Measurements from ENCODE around the gene BBX.
"Not testable (repeated sequence)": the region's sequence is repeated elsewhere in the genome, so short reads cannot be mapped to it uniquely, and the experiment has no call there.

BBX gene

DNA sequence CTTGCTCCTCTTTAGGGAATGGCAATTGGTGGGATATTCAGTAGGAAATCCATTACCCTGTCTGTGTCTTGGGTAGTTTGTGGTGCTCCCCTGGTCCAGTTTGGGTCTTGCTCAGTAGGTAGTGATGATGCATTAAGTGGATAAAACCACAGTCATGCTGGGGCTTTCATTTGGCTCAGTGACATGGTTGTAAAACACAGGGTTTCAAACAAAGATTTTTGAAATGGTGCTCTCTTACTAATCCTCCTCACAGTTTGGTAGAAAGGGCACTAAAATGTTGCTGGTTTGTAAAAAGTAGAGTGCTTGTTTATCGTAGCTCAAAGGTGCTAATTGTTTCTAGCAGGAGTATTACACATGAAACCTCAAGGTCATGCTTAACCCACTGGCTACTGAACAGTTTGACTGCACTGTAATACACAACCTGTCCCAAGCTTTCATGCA, 22.9 kb downstream of the BBX start:
- H3K4me3 ChIP-seq (ENCODE audit: low read depth in 1 of 2, low read length in 2 of 2): no peak overlapping the region
- H3K4me1 ChIP-seq (ENCODE audit: control insufficient read depth in 1 of 2, insufficient read depth in 2 of 2, low read length in 2 of 2): no peaks in the 10 kb centered on the region
- H3K36me3 ChIP-seq (ENCODE audit: control insufficient read depth in 1 of 2, insufficient read depth in 2 of 2, low read length in 2 of 2): no peaks in the 10 kb centered on the region
- H3K27ac ChIP-seq (ENCODE audit: low read length): no peak overlapping the region
- no peaks in the 10 kb centered on the region for H3K27me3 ChIP-seq (ENCODE audit: low read depth, low read length)
- H3K9me3 ChIP-seq (ENCODE audit: control insufficient read depth in 1 of 2, low read length in 2 of 2): no peaks in the 10 kb centered on the region

DNA sequence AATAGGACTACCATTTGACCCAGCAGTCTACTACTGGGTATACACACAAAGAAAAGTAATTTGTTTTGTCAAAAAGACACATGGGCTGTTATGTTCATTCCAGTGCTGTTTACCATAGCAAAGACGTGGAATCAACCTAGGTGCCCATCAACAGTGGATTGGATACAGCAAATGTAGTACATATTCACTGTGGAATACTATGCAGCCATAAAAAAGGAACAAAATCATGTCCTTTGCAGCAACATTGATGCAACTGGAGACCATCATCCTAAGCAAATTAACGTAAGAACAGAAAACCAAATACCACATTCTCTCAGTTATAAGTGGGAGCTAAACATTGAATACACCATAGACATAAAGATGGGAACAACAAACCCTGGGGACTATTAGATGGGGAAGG, 25.8 kb downstream of the BBX start:
- H3K36me3 ChIP-seq (ENCODE audit: control insufficient read depth in 1 of 2, insufficient read depth in 2 of 2, low read length in 2 of 2): no peaks in the 10 kb centered on the region
- H3K4me3 ChIP-seq (ENCODE audit: low read depth in 1 of 2, low read length in 2 of 2): no peak overlapping the region
- H3K4me1 ChIP-seq (ENCODE audit: control insufficient read depth in 1 of 2, insufficient read depth in 2 of 2, low read length in 2 of 2): no peaks in the 10 kb centered on the region
- no peak overlapping the region for H3K27ac ChIP-seq (ENCODE audit: low read length)
- H3K27me3 ChIP-seq (ENCODE audit: low read depth, low read length): no peaks in the 10 kb centered on the region
- H3K9me3 ChIP-seq (ENCODE audit: control insufficient read depth in 1 of 2, low read length in 2 of 2): no peaks in the 10 kb centered on the region

GRCh38 chr3:107555359-107555758, 32.6 kb downstream of the BBX start:
- Histone ChIP-seq H3K36me3 (ENCODE audit: control insufficient read depth in 1 of 2, insufficient read depth in 2 of 2, low read length in 2 of 2) (no peaks in the 10 kb centered on the region), H3K27me3 (ENCODE audit: low read depth, low read length) (no peaks in the 10 kb centered on the region), H3K4me3 (ENCODE audit: low read depth in 1 of 2, low read length in 2 of 2) (no peak overlapping the region), H3K4me1 (ENCODE audit: control insufficient read depth in 1 of 2, insufficient read depth in 2 of 2, low read length in 2 of 2) (no peaks in the 10 kb centered on the region), H3K9me3 (ENCODE audit: control insufficient read depth in 1 of 2, low read length in 2 of 2) (no peaks in the 10 kb centered on the region), H3K27ac (ENCODE audit: low read length) (no peak overlapping the region)

GRCh38 chr3:107557743-107558142, 35.0 kb downstream of the BBX start:
- Histone ChIP-seq H3K27ac (ENCODE audit: low read length) (no peak overlapping the region), H3K4me1 (ENCODE audit: control insufficient read depth in 1 of 2, insufficient read depth in 2 of 2, low read length in 2 of 2) (no peaks in the 10 kb centered on the region), H3K9me3 (ENCODE audit: control insufficient read depth in 1 of 2, low read length in 2 of 2) (no peaks in the 10 kb centered on the region), H3K4me3 (ENCODE audit: low read depth in 1 of 2, low read length in 2 of 2) (no peak overlapping the region), H3K36me3 (ENCODE audit: control insufficient read depth in 1 of 2, insufficient read depth in 2 of 2, low read length in 2 of 2) (no peaks in the 10 kb centered on the region), H3K27me3 (ENCODE audit: low read depth, low read length) (no peaks in the 10 kb centered on the region)

DNA sequence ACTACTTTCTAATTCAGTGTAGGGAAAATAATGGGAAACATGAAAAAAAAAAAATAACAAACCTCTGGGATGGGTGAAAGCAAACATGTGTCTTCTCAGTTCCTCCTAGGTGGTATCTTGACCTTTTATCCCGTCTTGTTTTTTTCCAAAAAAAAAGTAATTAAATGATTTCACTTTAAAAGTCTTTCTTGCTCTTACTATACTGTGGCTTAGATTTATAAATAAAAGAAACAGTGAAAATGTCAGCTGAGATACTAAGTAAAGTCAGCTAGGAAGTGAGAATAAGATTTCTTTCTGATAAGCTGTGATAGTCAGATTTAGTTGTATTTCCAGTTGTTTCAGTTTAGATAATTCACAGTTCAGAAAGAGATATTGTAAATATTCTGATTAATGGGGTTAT, 37.4 kb downstream of the BBX start:
- H3K4me3 ChIP-seq (ENCODE audit: low read depth in 1 of 2, low read length in 2 of 2): no peak overlapping the region
- H3K36me3 ChIP-seq (ENCODE audit: control insufficient read depth in 1 of 2, insufficient read depth in 2 of 2, low read length in 2 of 2): no peaks in the 10 kb centered on the region
- H3K27me3 ChIP-seq (ENCODE audit: low read depth, low read length): no peaks in the 10 kb centered on the region
- peaks cover 3 to 4% of the 10 kb centered on the region in 2 donors for H3K4me1 ChIP-seq (ENCODE audit: control insufficient read depth in 1 of 2, insufficient read depth in 2 of 2, low read length in 2 of 2)
- no peak overlapping the region for H3K27ac ChIP-seq (ENCODE audit: low read length)
- no peaks in the 10 kb centered on the region for H3K9me3 ChIP-seq (ENCODE audit: control insufficient read depth in 1 of 2, low read length in 2 of 2)

GRCh38 chr3:107561980-107562379, 39.2 kb downstream of the BBX start:
- Histone ChIP-seq H3K9me3 (ENCODE audit: control insufficient read depth in 1 of 2, low read length in 2 of 2) (no peaks in the 10 kb centered on the region), H3K27me3 (ENCODE audit: low read depth, low read length) (no peaks in the 10 kb centered on the region), H3K27ac (ENCODE audit: low read length) (no peak overlapping the region), H3K4me3 (ENCODE audit: low read depth in 1 of 2, low read length in 2 of 2) (no peak overlapping the region), H3K36me3 (ENCODE audit: control insufficient read depth in 1 of 2, insufficient read depth in 2 of 2, low read length in 2 of 2) (no peaks in the 10 kb centered on the region), H3K4me1 (ENCODE audit: control insufficient read depth in 1 of 2, insufficient read depth in 2 of 2, low read length in 2 of 2) (peaks cover 3 to 4% of the 10 kb centered on the region in 2 donors)

GRCh38 chr3:107562969-107563529, 40.3 kb downstream of the BBX start:
- Histone ChIP-seq H3K27me3 (ENCODE audit: low read depth, low read length) (no peaks in the 10 kb centered on the region), H3K36me3 (ENCODE audit: control insufficient read depth in 1 of 2, insufficient read depth in 2 of 2, low read length in 2 of 2) (no peaks in the 10 kb centered on the region), H3K4me3 (ENCODE audit: low read depth in 1 of 2, low read length in 2 of 2) (no peak overlapping the region), H3K4me1 (ENCODE audit: control insufficient read depth in 1 of 2, insufficient read depth in 2 of 2, low read length in 2 of 2) (peaks cover 3 to 4% of the 10 kb centered on the region in 2 donors), H3K27ac (ENCODE audit: low read length) (no peak overlapping the region), H3K9me3 (ENCODE audit: control insufficient read depth in 1 of 2, low read length in 2 of 2) (no peaks in the 10 kb centered on the region)

DNA sequence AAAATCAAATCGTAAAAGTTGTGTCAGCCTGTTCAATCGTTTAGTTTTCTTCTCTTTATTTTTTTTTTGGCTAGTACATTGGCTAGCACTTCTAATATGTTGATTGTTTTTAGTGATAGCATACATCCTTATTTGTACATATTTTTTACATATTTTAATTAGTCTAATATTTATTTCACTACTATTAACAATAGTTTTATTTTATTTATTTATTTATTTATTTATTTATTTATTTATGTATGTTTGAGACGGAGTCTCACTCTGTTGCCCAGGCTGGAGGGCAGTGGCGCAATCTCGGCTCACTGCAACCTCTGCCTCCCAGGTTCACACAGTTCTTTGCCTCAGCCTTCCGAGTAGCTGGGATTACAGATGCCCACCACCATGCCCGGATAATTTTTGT, 42.5 kb downstream of the BBX start:
- not testable (repeated sequence) for H3K27me3 ChIP-seq (ENCODE audit: low read depth, low read length); H3K4me3 ChIP-seq (ENCODE audit: low read depth in 1 of 2, low read length in 2 of 2); H3K36me3 ChIP-seq (ENCODE audit: control insufficient read depth in 1 of 2, insufficient read depth in 2 of 2, low read length in 2 of 2); H3K4me1 ChIP-seq (ENCODE audit: control insufficient read depth in 1 of 2, insufficient read depth in 2 of 2, low read length in 2 of 2); H3K9me3 ChIP-seq (ENCODE audit: control insufficient read depth in 1 of 2, low read length in 2 of 2); H3K27ac ChIP-seq (ENCODE audit: low read length)

GRCh38 chr3:107571089-107571488, 48.3 kb downstream of the BBX start:
- H3K9me3 ChIP-seq (ENCODE audit: control insufficient read depth in 1 of 2, low read length in 2 of 2); H3K27me3 ChIP-seq (ENCODE audit: low read depth, low read length); H3K4me3 ChIP-seq (ENCODE audit: low read depth in 1 of 2, low read length in 2 of 2); H3K27ac ChIP-seq (ENCODE audit: low read length); H3K36me3 ChIP-seq (ENCODE audit: control insufficient read depth in 1 of 2, insufficient read depth in 2 of 2, low read length in 2 of 2); H3K4me1 ChIP-seq (ENCODE audit: control insufficient read depth in 1 of 2, insufficient read depth in 2 of 2, low read length in 2 of 2): not testable (repeated sequence)

- not testable (repeated sequence) for H3K27ac ChIP-seq (ENCODE audit: low read length); H3K9me3 ChIP-seq (ENCODE audit: control insufficient read depth in 1 of 2, low read length in 2 of 2); H3K27me3 ChIP-seq (ENCODE audit: low read depth, low read length); H3K4me1 ChIP-seq (ENCODE audit: control insufficient read depth in 1 of 2, insufficient read depth in 2 of 2, low read length in 2 of 2); H3K36me3 ChIP-seq (ENCODE audit: control insufficient read depth in 1 of 2, insufficient read depth in 2 of 2, low read length in 2 of 2); H3K4me3 ChIP-seq (ENCODE audit: low read depth in 1 of 2, low read length in 2 of 2)
Measured at GRCh38 chr3:107571492-107571891, 48.7 kb downstream of the BBX start.

DNA sequence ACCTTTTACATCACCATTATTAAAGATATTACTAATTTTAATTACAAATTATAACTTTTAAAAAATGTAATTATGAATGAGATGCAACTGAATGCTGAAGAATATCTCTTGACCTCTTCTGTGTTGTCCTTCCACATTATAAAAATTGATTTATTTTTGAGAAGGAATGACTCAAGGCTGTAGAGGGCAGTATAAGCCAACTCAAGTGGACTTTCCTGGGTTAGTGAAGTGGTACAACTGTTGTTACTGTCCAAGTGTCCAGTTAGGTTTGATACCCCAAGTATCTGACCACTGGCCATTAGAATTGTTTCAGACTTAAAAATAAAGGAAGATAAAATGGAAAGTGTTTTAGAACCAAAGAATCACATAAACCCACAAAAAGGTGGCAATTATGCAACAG, 51.9 kb downstream of the BBX start:
- no peaks in the 10 kb centered on the region for H3K27me3 ChIP-seq (ENCODE audit: low read depth, low read length)
- H3K36me3 ChIP-seq (ENCODE audit: control insufficient read depth in 1 of 2, insufficient read depth in 2 of 2, low read length in 2 of 2): peaks cover 0 to 6% of the 10 kb centered on the region in 2 donors
- H3K27ac ChIP-seq (ENCODE audit: low read length): no peak overlapping the region
- H3K4me3 ChIP-seq (ENCODE audit: low read depth in 1 of 2, low read length in 2 of 2): no peak overlapping the region
- peaks cover 0 to 3% of the 10 kb centered on the region in 2 donors for H3K4me1 ChIP-seq (ENCODE audit: control insufficient read depth in 1 of 2, insufficient read depth in 2 of 2, low read length in 2 of 2)
- no peaks in the 10 kb centered on the region for H3K9me3 ChIP-seq (ENCODE audit: control insufficient read depth in 1 of 2, low read length in 2 of 2)

DNA sequence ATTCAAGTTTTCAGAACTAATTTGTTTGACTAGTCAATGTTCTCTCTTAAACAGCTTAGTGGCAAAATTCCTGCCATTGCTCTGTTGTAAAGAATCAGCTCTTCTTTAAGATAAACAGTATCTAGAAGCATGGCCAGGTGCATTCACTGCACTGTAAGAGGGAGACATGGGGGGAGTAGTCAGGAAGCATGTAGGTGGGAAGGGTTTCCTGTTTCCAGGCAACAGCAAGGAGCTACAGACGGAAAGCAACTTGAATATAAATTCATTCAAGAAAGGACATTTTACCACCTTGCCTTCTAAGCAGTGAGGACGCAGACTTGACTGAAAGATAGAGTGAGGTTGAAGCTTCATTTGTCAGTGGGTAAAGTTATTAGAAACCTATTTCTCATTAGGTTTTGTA, 55.3 kb downstream of the BBX start:
- no peak overlapping the region for H3K4me3 ChIP-seq (ENCODE audit: low read depth in 1 of 2, low read length in 2 of 2)
- no peaks in the 10 kb centered on the region for H3K27me3 ChIP-seq (ENCODE audit: low read depth, low read length)
- H3K9me3 ChIP-seq (ENCODE audit: control insufficient read depth in 1 of 2, low read length in 2 of 2): no peaks in the 10 kb centered on the region
- H3K27ac ChIP-seq (ENCODE audit: low read length): no peak overlapping the region
- peaks cover 0 to 3% of the 10 kb centered on the region in 2 donors for H3K4me1 ChIP-seq (ENCODE audit: control insufficient read depth in 1 of 2, insufficient read depth in 2 of 2, low read length in 2 of 2)
- peaks cover 0 to 6% of the 10 kb centered on the region in 2 donors for H3K36me3 ChIP-seq (ENCODE audit: control insufficient read depth in 1 of 2, insufficient read depth in 2 of 2, low read length in 2 of 2)
